Esophagus muscularis mucosa (tissue), 4 donors: ENCODE data around the gene NCOA7. TPM values are rescaled to one million over a fixed set of nuclear protein-coding genes. Genes with fewer than 3 reads are reported as not detected.

Experiments used
- DNase-seq: peaks from one replicate; pipeline ENCODE4 v3.0.0-alpha.2; 2017; ENCODE audit errors: extremely low spot score
- H3K27ac ChIP-seq, 4 donors: fragments of 200-600 bp; sonication (generic); replicated peaks in 1 of 4; 1 replicate in 3 of 4; 2 replicates in 1 of 4; pipeline ENCODE4 v1.5.1; 2016 to 2019; ENCODE audit warnings: mild to moderate bottlenecking in 1 of 4
- H3K27me3 ChIP-seq, 4 donors: fragments of 200-600 bp; sonication (generic); one replicate each; pipeline versions ENCODE4 v1.5.1 to v1.6.0; 2016 to 2019
- H3K36me3 ChIP-seq, 4 donors: fragments of 200-600 bp; sonication (generic); one replicate each; pipeline ENCODE4 v1.5.1; 2016 to 2019
- H3K4me1 ChIP-seq, 4 donors: fragments of 200-600 bp; sonication (generic); one replicate each; pipeline ENCODE4 v1.5.1; 2016 to 2019
- H3K4me3 ChIP-seq, 4 donors: fragments of 200-600 bp; sonication (generic); 1 replicate in 2 of 4; 2 replicates in 2 of 4; pipeline ENCODE4 v1.5.1; 2016 to 2019; ENCODE audit warnings: mild to moderate bottlenecking in 4 of 4, moderate library complexity in 1 of 4
- H3K9me3 ChIP-seq, 4 donors: fragments of 200-600 bp; sonication (generic); 1 replicate in 3 of 4; 2 replicates in 1 of 4; pipeline ENCODE4 v1.5.1; 2016 to 2019
- EP300 ChIP-seq: sonication (generic); formaldehyde crosslinking; IDR thresholded peaks from one replicate; pipeline ENCODE4 v1.6.1; 2017; ENCODE audit warnings: antibody characterized with exemption
- POLR2A ChIP-seq: fragments of 450-650 bp; IDR thresholded peaks from one replicate; pipeline ENCODE4 v1.6.1; 2017; ENCODE audit warnings: antibody characterized with exemption, moderate library complexity, mild to moderate bottlenecking, low read depth
- POLR2AphosphoS5 ChIP-seq, 2 donors: sonication (generic); formaldehyde crosslinking; IDR thresholded peaks; one replicate each; pipeline ENCODE4 v1.6.1; 2017; ENCODE audit warnings: antibody characterized with exemption in 2 of 2
- WGBS: methylation state at CpG from one replicate; pipeline ENCODE4 v1.1.5; 2018; 5-methylcytosine and 5-hydroxymethylcytosine counted together
- intact Hi-C: fragments of 100-400 bp; cut with DNase I; formaldehyde crosslinking; loops from one replicate; pipeline ENCODE4 v1.15.1; 2023
- total RNA-seq, 4 donors: library from RNA; depleted of rRNA; stranded (reverse); fragments of >200 nt; gene quantifications; one replicate each; pipeline versions ENCODE4 v1.1.0 to v1.2.1, GENCODE V29; 2016
- TF ChIP-seq, protein P1 (sequence below), 3 experiments: fragments of 200-600 bp in 2 of 3; fragments of 450-650 bp in 1 of 3; sonication (generic) in 2 of 3; IDR thresholded peaks; one replicate each; pipeline ENCODE4 v1.5.1; 2017 to 2019; ENCODE audit warnings: antibody characterized with exemption in 3 of 3, mild to moderate bottlenecking in 2 of 3, moderate library complexity in 1 of 3

The NCOA7 gene, protein sequence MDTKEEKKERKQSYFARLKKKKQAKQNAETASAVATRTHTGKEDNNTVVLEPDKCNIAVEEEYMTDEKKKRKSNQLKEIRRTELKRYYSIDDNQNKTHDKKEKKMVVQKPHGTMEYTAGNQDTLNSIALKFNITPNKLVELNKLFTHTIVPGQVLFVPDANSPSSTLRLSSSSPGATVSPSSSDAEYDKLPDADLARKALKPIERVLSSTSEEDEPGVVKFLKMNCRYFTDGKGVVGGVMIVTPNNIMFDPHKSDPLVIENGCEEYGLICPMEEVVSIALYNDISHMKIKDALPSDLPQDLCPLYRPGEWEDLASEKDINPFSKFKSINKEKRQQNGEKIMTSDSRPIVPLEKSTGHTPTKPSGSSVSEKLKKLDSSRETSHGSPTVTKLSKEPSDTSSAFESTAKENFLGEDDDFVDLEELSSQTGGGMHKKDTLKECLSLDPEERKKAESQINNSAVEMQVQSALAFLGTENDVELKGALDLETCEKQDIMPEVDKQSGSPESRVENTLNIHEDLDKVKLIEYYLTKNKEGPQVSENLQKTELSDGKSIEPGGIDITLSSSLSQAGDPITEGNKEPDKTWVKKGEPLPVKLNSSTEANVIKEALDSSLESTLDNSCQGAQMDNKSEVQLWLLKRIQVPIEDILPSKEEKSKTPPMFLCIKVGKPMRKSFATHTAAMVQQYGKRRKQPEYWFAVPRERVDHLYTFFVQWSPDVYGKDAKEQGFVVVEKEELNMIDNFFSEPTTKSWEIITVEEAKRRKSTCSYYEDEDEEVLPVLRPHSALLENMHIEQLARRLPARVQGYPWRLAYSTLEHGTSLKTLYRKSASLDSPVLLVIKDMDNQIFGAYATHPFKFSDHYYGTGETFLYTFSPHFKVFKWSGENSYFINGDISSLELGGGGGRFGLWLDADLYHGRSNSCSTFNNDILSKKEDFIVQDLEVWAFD
- 10 to 100 TPM; 15.4 to 29.0 (median 19.9) TPM for total RNA-seq

- no peaks in the 10 kb centered on the region for H3K27me3 ChIP-seq
- H3K4me1 ChIP-seq = peaks cover 15 to 46% (median 32%) of the 10 kb centered on the region in 4 donors
- TF ChIP-seq POLR2AphosphoS5 (IDR thresholded peaks at IDR 0.05) (peak; percentile 76 to 90), EP300 (no peak), POLR2A (peak; percentile 79)
- TF ChIP-seq, protein P1, sequence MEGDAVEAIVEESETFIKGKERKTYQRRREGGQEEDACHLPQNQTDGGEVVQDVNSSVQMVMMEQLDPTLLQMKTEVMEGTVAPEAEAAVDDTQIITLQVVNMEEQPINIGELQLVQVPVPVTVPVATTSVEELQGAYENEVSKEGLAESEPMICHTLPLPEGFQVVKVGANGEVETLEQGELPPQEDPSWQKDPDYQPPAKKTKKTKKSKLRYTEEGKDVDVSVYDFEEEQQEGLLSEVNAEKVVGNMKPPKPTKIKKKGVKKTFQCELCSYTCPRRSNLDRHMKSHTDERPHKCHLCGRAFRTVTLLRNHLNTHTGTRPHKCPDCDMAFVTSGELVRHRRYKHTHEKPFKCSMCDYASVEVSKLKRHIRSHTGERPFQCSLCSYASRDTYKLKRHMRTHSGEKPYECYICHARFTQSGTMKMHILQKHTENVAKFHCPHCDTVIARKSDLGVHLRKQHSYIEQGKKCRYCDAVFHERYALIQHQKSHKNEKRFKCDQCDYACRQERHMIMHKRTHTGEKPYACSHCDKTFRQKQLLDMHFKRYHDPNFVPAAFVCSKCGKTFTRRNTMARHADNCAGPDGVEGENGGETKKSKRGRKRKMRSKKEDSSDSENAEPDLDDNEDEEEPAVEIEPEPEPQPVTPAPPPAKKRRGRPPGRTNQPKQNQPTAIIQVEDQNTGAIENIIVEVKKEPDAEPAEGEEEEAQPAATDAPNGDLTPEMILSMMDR (IDR thresholded peaks at IDR 0.05) = no peak
- H3K27ac ChIP-seq = peak within 1 kb of the TSS; percentile 92 to 99 (median 96)
- 1% methylated on average over 15 of the region's 100 CpGs for WGBS
- intact Hi-C loops = no loop called here
- H3K9me3 ChIP-seq = no peaks in the 10 kb centered on the region
- no peaks in the 10 kb centered on the region for H3K36me3 ChIP-seq
- DNase-seq = peak; percentile 94
- peak within 1 kb of the TSS; percentile 87 to 91 (median 90) for H3K4me3 ChIP-seq
These were observed at the start of gene NCOA7 for GRCh38 chr6:125790358-125791150. NCOA7 (plus strand) TSS chr6:125790960; CDS start chr6:125815355, 24,395 bp downstream.

GRCh38 chr6:125741336-125741735 is 49.4 kb upstream of the NCOA7 start:
- no peaks in the 10 kb centered on the region for H3K36me3 ChIP-seq
- no peak overlapping the region for H3K4me3 ChIP-seq
- H3K9me3 ChIP-seq = no peaks in the 10 kb centered on the region
- H3K4me1 ChIP-seq = peaks cover 0 to 1% (median 0%) of the 10 kb centered on the region in 4 donors
- H3K27ac ChIP-seq = no peak overlapping the region
- no peak for DNase-seq
- 86% methylated on average over 2 of the region's 2 CpGs for WGBS
- H3K27me3 ChIP-seq = peaks cover 0 to 20% (median 0%) of the 10 kb centered on the region in 4 donors
- intact Hi-C loops = no loop called here
- TF ChIP-seq POLR2AphosphoS5 (IDR thresholded peaks at IDR 0.05) (no peak), EP300 (no peak), POLR2A (no peak)
- TF ChIP-seq, protein P1 (IDR thresholded peaks at IDR 0.05) = no peak

GRCh38 chr6:125742024-125742423 is 48.7 kb upstream of the NCOA7 start:
- no peaks in the 10 kb centered on the region for H3K9me3 ChIP-seq
- peaks cover 0 to 8% (median 4%) of the 10 kb centered on the region in 4 donors for H3K4me1 ChIP-seq
- TF ChIP-seq POLR2AphosphoS5 (IDR thresholded peaks at IDR 0.05) (no peak), POLR2A (no peak), EP300 (no peak)
- TF ChIP-seq, protein P1 (IDR thresholded peaks at IDR 0.05) = no peak
- no peak overlapping the region for H3K4me3 ChIP-seq
- no peaks in the 10 kb centered on the region for H3K36me3 ChIP-seq
- no peak for DNase-seq
- intact Hi-C loops = no loop called here
- no peak overlapping the region for H3K27ac ChIP-seq
- 89% methylated on average over 2 of the region's 2 CpGs for WGBS
- H3K27me3 ChIP-seq = peaks cover 0 to 22% (median 0%) of the 10 kb centered on the region in 4 donors

GRCh38 chr6:125742464-125743120 is 48.2 kb upstream of the NCOA7 start:
- Histone ChIP-seq H3K9me3 (no peaks in the 10 kb centered on the region), H3K36me3 (no peaks in the 10 kb centered on the region), H3K4me3 (no peak overlapping the region), H3K27me3 (peaks cover 0 to 21% (median under 1%) of the 10 kb centered on the region in 4 donors), H3K4me1 (peaks cover 0 to 12% (median 9%) of the 10 kb centered on the region in 4 donors), H3K27ac (no peak overlapping the region)
- 73% methylated on average over 5 of the region's 5 CpGs for WGBS
- TF ChIP-seq EP300 = no peak
- TF ChIP-seq, protein P1 (IDR thresholded peaks at IDR 0.05) = no peak
- no peak for DNase-seq
- intact Hi-C loops = no loop called here
